GM19324 (cell line): Measurements from ENCODE around the gene RAD51AP1.

Experiments
- ATAC-seq: cut with Tn5 transposase; IDR thresholded peaks from one replicate; pipeline ENCODE4 v1.9.1; 2021; ENCODE audit warnings: mild to moderate bottlenecking, moderate library complexity; ENCODE audit not compliant: unreplicated experiment, low FRiP score

Gene RAD51AP1

GRCh38 chr12:4587108-4587507 lies 48.4 kb downstream of the RAD51AP1 start:
- no peak for ATAC-seq

GRCh38 chr12:4588916-4589315 lies 50.2 kb downstream of the RAD51AP1 start:
- ATAC-seq = no peak

GRCh38 chr12:4589941-4590340 lies 51.3 kb downstream of the RAD51AP1 start:
- ATAC-seq = no peak

- no peak for ATAC-seq
Observed at GRCh38 chr12:4591180-4591687, 52.5 kb downstream of the RAD51AP1 start.

GRCh38 chr12:4595881-4596280 lies 57.2 kb downstream of the RAD51AP1 start:
- no peak for ATAC-seq

GRCh38 chr12:4603421-4603820 lies 64.7 kb downstream of the RAD51AP1 start:
- no peak for ATAC-seq

- no peak for ATAC-seq
Observed at GRCh38 chr12:4603946-4604345, 65.3 kb downstream of the RAD51AP1 start.

- ATAC-seq = peak; percentile 83
Observed at GRCh38 chr12:4604684-4605193, 66.0 kb downstream of the RAD51AP1 start.

GRCh38 chr12:4607056-4607455 lies 68.4 kb downstream of the RAD51AP1 start:
- ATAC-seq = no peak

- ATAC-seq = no peak
Observed at GRCh38 chr12:4609071-4609470, 70.4 kb downstream of the RAD51AP1 start.
